ENCODE results near the gene ADGRB2.
A peak's percentile ranks its signal among the peaks of the same experiment; 100 is the strongest.

Gene ADGRB2

GRCh38 chr1:31795801-31796621 is 31.9 kb upstream of the ADGRB2 start:
- no peak for DNase-seq (ENCODE audit: low read depth, low spot score)

- DNase-seq (ENCODE audit: low read depth, low spot score): no peak
These were observed 31.0 kb upstream of the ADGRB2 start for GRCh38 chr1:31795096-31795675.

GRCh38 chr1:31793586-31794285 is 29.6 kb upstream of the ADGRB2 start:
- DNase-seq (ENCODE audit: low read depth, low spot score): no peak

GRCh38 chr1:31793086-31793485 is 28.9 kb upstream of the ADGRB2 start:
- DNase-seq (ENCODE audit: low read depth, low spot score): no peak

GRCh38 chr1:31792541-31792940 is 28.4 kb upstream of the ADGRB2 start:
- DNase-seq (ENCODE audit: low read depth, low spot score): no peak

- no peak for DNase-seq (ENCODE audit: low read depth, low spot score)
These were observed 28.0 kb upstream of the ADGRB2 start for GRCh38 chr1:31792116-31792515.

- DNase-seq (ENCODE audit: low read depth, low spot score): no peak
These were observed 27.2 kb upstream of the ADGRB2 start for GRCh38 chr1:31791131-31791858.

- DNase-seq (ENCODE audit: low read depth, low spot score): no peak
These were observed 26.5 kb upstream of the ADGRB2 start for GRCh38 chr1:31790641-31791091.

- no peak for DNase-seq (ENCODE audit: low read depth, low spot score)
These were observed 26.0 kb upstream of the ADGRB2 start for GRCh38 chr1:31790140-31790539.

GRCh38 chr1:31789259-31790065 is 25.3 kb upstream of the ADGRB2 start:
- peak; percentile 95 for DNase-seq (ENCODE audit: low read depth, low spot score)

GRCh38 chr1:31788825-31789256 is 24.7 kb upstream of the ADGRB2 start:
- no peak for DNase-seq (ENCODE audit: low read depth, low spot score)

- peak; percentile 74 for DNase-seq (ENCODE audit: low read depth, low spot score)
These were observed 24.1 kb upstream of the ADGRB2 start for GRCh38 chr1:31788138-31788824.

GRCh38 chr1:31787786-31788137 is 23.6 kb upstream of the ADGRB2 start:
- DNase-seq (ENCODE audit: low read depth, low spot score): no peak

GRCh38 chr1:31787261-31787660 is 23.1 kb upstream of the ADGRB2 start:
- no peak for DNase-seq (ENCODE audit: low read depth, low spot score)

GRCh38 chr1:31786366-31787060 is 22.4 kb upstream of the ADGRB2 start:
- no peak for DNase-seq (ENCODE audit: low read depth, low spot score)

- no peak for DNase-seq (ENCODE audit: low read depth, low spot score)
These were observed 21.8 kb upstream of the ADGRB2 start for GRCh38 chr1:31785947-31786290.

- no peak for DNase-seq (ENCODE audit: low read depth, low spot score)
These were observed 21.1 kb upstream of the ADGRB2 start for GRCh38 chr1:31785020-31785946.

- no peak for DNase-seq (ENCODE audit: low read depth, low spot score)
These were observed 20.3 kb upstream of the ADGRB2 start for GRCh38 chr1:31784356-31785019.
